LHCN-M2 (cell line): ENCODE results near the gene PER1. TPM values are rescaled to one million over a fixed set of nuclear protein-coding genes. Genes with fewer than 3 reads are reported as not detected.
A peak's percentile ranks its signal among the peaks of the same experiment; 100 is the strongest.

ENCODE experiments used
- DNase-seq: peaks from one replicate; pipeline ENCODE4 v3.0.0-alpha.2; 2012; ENCODE audit warnings: low read depth
- total RNA-seq: library from RNA; depleted of rRNA; stranded (reverse); fragments of >200 nt; gene quantifications from 2 replicates; pipeline ENCODE4 v1.2.3, GENCODE V29; 2014

Gene PER1
- total RNA-seq, 1 experiment from 2014 or later, result 18.2 TPM

- DNase-seq, result no peak
These were observed 9.9 kb downstream of the PER1 start for GRCh38 chr17:8142158-8142886.

- no peak for DNase-seq
These were observed 10.5 kb downstream of the PER1 start for GRCh38 chr17:8141741-8142140.

- DNase-seq, result no peak
These were observed 11.2 kb downstream of the PER1 start for GRCh38 chr17:8141045-8141444.

- no peak for DNase-seq
These were observed 11.9 kb downstream of the PER1 start for GRCh38 chr17:8140065-8141029.

GRCh38 chr17:8138672-8139371 lies 13.4 kb downstream of the PER1 start:
- peak; percentile 99 for DNase-seq

- DNase-seq, result no peak
These were observed 13.9 kb downstream of the PER1 start for GRCh38 chr17:8138374-8138671.

GRCh38 chr17:8137645-8138373 lies 14.4 kb downstream of the PER1 start:
- DNase-seq, result no peak

- DNase-seq, result no peak
These were observed 18.3 kb downstream of the PER1 start for GRCh38 chr17:8133941-8134340.

GRCh38 chr17:8133399-8133798 lies 18.8 kb downstream of the PER1 start:
- DNase-seq, result no peak

- DNase-seq, result peak; percentile 42
These were observed 20.3 kb downstream of the PER1 start for GRCh38 chr17:8131844-8132441.

- no peak for DNase-seq
These were observed 23.9 kb downstream of the PER1 start for GRCh38 chr17:8128125-8128784.

- DNase-seq, result peak; percentile 33
These were observed 25.6 kb downstream of the PER1 start for GRCh38 chr17:8126491-8127066.

GRCh38 chr17:8125947-8126490 lies 26.2 kb downstream of the PER1 start:
- DNase-seq, result peak; percentile 28

- peak; percentile 72 for DNase-seq
These were observed 26.9 kb downstream of the PER1 start for GRCh38 chr17:8125154-8125946.

GRCh38 chr17:8124350-8125153 lies 27.7 kb downstream of the PER1 start:
- peak; percentile 29 for DNase-seq

- peak; percentile 61 for DNase-seq
These were observed 28.4 kb downstream of the PER1 start, which contains the start of gene HES7 for GRCh38 chr17:8123695-8124349. TSS of gene HES7 (minus strand) at chr17:8124106. CDS start at chr17:8124084, 22 bp downstream.

- DNase-seq, result peak; percentile 33
These were observed 29.1 kb downstream of the PER1 start for GRCh38 chr17:8122924-8123694.
